Measurements from ENCODE around the gene LYRM1. TPM values are rescaled to one million over a fixed set of nuclear protein-coding genes. Genes with fewer than 3 reads are reported as not detected.
A peak's percentile ranks its signal among the peaks of the same experiment; 100 is the strongest.
"Not testable (repeated sequence)": the region's sequence is repeated elsewhere in the genome, so short reads cannot be mapped to it uniquely, and the experiment has no call there.

LYRM1 gene
- total RNA-seq, 1 donor from 2014 or later = 42.0 TPM

GRCh38 chr16:20931066-20931600 lies 30.6 kb downstream of the LYRM1 start:
- peak; percentile 20 for DNase-seq (ENCODE audit: low spot score)

GRCh38 chr16:20933589-20933988 lies 33.0 kb downstream of the LYRM1 start:
- DNase-seq (ENCODE audit: low spot score) = no peak

- no peak for DNase-seq (ENCODE audit: low spot score)
Observed at GRCh38 chr16:20937736-20938135, 37.2 kb downstream of the LYRM1 start.

- DNase-seq (ENCODE audit: low spot score) = no peak
Observed at GRCh38 chr16:20938426-20938825, 37.9 kb downstream of the LYRM1 start.

GRCh38 chr16:20939611-20940010 lies 39.0 kb downstream of the LYRM1 start:
- no peak for DNase-seq (ENCODE audit: low spot score)

GRCh38 chr16:20940871-20941635 lies 40.5 kb downstream of the LYRM1 start:
- DNase-seq (ENCODE audit: low spot score) = no peak

DNA sequence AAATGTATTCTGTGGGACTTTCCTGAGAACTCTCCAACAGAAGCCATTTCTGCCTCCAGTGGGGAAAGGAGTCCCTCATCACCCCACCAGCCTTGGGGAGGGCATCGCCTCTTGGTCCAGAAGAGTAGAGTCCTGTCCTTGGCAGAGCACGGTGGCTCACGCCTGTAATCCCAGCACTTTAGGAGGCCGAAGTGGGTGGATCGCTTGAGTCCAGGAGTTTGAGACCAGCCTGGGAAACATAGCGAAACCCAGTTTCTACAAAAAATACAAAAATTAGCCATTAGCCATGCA lies 41.0 kb downstream of the LYRM1 start:
- DNase-seq (ENCODE audit: low spot score) = no peak

- no peak for DNase-seq (ENCODE audit: low spot score)
Observed at GRCh38 chr16:20942256-20942655, 41.7 kb downstream of the LYRM1 start.

GRCh38 chr16:20944861-20945574 lies 44.4 kb downstream of the LYRM1 start:
- no peak for DNase-seq (ENCODE audit: low spot score)

- not testable (repeated sequence) for DNase-seq (ENCODE audit: low spot score)
Observed at GRCh38 chr16:20945575-20945875, 45.0 kb downstream of the LYRM1 start.

GRCh38 chr16:20946015-20946629 lies 45.6 kb downstream of the LYRM1 start:
- DNase-seq (ENCODE audit: low spot score) = no peak

GRCh38 chr16:20948444-20948843 lies 47.9 kb downstream of the LYRM1 start:
- DNase-seq (ENCODE audit: low spot score) = no peak

DNA sequence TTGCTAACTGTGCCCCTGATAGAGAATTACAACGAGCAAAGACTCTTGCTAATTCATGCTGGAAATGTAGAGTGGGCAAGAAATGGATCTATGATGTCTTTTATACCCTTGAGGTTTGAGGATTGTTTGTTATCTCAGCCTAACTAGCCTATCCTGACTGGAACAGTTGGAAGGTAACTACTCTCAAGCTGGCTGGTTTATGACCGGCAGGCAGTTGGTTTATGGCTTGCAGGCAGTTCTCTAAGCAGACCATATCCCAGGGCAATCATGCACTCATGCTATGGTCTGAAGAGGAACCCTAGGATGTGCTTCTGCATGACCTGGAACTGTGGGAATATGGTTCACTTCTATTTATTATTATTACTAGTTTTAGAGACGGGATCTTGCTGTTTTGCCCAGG lies 49.1 kb downstream of the LYRM1 start:
- no peak for DNase-seq (ENCODE audit: low spot score)

GRCh38 chr16:20950294-20950693 lies 49.7 kb downstream of the LYRM1 start:
- DNase-seq (ENCODE audit: low spot score) = no peak

DNA sequence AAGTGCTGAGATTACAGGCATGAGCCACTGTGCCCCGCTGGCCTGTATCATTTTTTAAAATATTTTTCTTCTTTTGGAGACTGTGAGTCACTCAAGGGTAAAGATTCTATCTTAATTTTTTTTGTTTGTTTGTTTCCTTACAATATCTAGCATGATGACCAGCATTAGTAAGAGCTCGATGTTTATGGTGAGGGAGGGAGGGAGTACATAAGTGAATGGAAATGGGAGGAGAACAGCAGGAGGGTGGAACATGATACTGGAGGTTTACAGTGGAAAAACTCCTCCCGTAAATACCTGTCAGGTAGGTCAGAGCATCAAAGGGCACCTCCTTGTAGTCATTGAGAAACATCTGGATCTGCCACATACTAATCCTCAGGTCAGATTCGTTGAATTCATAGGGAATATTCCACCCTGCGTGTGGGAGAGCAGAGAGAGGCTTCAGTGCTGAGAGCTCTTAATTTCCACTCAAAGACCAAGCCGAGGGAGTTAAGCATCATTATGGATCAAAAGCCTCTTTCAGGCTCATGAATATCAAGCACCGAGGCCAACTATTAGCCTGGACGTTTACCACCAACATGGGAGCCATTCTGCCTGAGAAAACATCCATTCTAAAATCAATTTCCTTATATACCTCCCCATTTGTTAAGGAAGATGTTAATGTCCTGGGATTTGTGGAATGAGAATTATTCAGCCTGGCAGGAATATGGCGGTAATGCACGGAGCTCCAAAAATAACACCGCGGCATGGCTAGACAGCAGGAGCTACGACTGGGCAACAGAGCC lies 51.8 kb downstream of the LYRM1 start:
- no peak for DNase-seq (ENCODE audit: low spot score)

- no peak for DNase-seq (ENCODE audit: low spot score)
Observed at GRCh38 chr16:20954574-20954973, 54.0 kb downstream of the LYRM1 start.

- no peak for DNase-seq (ENCODE audit: low spot score)
Observed at GRCh38 chr16:20956319-20956718, 55.7 kb downstream of the LYRM1 start.

GRCh38 chr16:20957153-20957552 lies 56.6 kb downstream of the LYRM1 start:
- no peak for DNase-seq (ENCODE audit: low spot score)

GRCh38 chr16:20960899-20961298 lies 60.3 kb downstream of the LYRM1 start:
- DNase-seq (ENCODE audit: low spot score) = no peak

- DNase-seq (ENCODE audit: low spot score) = no peak
Observed at GRCh38 chr16:20968765-20969164, 68.2 kb downstream of the LYRM1 start.

DNA sequence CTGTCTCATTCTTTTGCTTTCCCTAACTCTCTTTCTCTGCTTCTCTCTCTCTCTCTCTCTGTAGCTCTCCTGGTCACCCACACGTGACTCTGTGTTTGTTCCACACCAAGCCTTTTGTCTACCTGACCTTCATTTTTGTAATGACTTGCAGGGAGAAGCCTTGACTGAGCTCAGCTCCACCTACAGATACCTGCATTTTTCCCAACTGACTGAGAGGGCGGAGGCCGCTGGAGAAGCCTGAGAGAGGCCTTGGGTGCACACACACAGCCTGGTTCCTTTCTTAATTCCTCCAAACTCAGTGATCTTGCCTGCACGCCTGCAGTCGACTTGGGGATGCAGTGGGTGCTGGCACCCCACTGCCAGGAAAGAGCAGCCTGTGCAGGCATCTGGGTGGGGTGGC lies 68.8 kb downstream of the LYRM1 start:
- no peak for DNase-seq (ENCODE audit: low spot score)

- DNase-seq (ENCODE audit: low spot score) = no peak
Observed at GRCh38 chr16:20971401-20971800, 70.8 kb downstream of the LYRM1 start.

Measured in mesenteric fat pad (tissue), 1 donor.